ENCODE results near the gene CORO2A.

DNA sequence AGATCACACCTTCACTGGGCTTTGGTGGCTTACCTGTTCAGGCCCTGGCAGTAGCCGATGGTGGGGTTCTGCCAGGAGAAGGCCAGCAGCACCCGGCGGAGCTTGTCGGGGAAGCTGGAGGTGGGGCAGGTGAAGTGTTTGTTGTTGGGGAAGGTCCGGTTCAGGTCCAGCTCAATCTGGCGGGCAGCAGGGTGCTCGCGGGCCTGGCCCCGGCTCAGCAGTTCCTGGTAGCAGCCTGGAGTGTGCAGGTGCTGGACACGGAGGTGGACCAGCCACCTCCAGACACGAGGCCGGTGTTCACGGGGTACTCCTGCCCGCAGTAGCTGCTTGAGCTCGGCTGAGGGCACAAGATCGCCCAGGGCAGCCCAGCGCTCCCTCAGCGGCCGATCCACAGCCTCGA, 16.2 kb upstream of the CORO2A start:
- TF ChIP-seq, protein P1, sequence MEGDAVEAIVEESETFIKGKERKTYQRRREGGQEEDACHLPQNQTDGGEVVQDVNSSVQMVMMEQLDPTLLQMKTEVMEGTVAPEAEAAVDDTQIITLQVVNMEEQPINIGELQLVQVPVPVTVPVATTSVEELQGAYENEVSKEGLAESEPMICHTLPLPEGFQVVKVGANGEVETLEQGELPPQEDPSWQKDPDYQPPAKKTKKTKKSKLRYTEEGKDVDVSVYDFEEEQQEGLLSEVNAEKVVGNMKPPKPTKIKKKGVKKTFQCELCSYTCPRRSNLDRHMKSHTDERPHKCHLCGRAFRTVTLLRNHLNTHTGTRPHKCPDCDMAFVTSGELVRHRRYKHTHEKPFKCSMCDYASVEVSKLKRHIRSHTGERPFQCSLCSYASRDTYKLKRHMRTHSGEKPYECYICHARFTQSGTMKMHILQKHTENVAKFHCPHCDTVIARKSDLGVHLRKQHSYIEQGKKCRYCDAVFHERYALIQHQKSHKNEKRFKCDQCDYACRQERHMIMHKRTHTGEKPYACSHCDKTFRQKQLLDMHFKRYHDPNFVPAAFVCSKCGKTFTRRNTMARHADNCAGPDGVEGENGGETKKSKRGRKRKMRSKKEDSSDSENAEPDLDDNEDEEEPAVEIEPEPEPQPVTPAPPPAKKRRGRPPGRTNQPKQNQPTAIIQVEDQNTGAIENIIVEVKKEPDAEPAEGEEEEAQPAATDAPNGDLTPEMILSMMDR (IDR thresholded peaks at IDR 0.05) = no peak
- TF ChIP-seq POLR2A (IDR thresholded peaks at IDR 0.05) = no peak

Data from body of pancreas (tissue), 4 donors.